NT2/D1 (cell line): ENCODE data around the gene TARBP2.

Experiments used
- YY1 ChIP-seq: IDR thresholded peaks from 2 replicates; pipeline ENCODE4 v1.6.1; 2011; ENCODE audit not compliant: insufficient read length, insufficient read depth
- ZNF274 ChIP-seq: IDR thresholded peaks from 2 replicates; pipeline ENCODE4 v1.6.1; 2011; ENCODE audit warnings: mild to moderate bottlenecking, low read depth, low read length

DNA sequence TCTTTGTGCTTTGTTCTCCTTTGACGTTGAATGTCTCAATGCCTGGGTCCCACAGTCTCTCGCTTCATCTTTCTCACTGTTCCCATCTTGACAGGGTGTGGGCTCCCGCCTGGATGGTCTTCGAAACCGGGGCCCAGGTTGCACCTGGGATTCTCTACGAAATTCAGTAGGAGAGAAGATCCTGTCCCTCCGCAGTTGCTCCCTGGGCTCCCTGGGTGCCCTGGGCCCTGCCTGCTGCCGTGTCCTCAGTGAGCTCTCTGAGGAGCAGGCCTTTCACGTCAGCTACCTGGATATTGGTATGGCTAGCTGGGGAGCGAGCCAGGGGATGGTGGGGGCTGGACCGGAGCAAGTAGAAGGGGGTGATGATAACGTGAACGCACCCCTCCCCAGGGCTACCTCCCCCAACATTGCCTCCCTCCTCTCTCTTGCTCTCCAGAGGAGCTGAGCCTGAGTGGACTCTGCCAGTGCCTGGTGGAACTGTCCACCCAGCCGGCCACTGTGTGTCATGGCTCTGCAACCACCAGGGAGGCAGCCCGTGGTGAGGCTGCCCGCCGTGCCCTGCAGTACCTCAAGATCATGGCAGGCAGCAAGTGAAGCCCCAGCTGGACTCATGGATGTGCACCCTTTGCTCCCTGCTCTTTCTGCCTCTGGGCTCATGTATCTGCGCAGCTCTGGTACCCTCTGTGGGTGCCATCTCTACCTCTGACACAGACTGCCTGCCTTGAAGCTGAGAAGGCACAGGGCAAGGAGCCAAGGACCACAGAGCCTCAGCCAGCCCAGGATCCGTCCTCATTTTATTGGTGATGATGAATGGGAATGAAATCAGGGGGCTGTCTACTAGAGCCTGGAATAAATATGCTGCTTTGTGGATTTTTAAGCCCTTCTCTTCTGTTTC, 4.7 kb downstream of the TARBP2 start:
- no peak for TF ChIP-seq YY1
- no peak for TF ChIP-seq ZNF274
